ENCODE results near the gene CNNM1. TPM values are rescaled to one million over a fixed set of nuclear protein-coding genes. Genes with fewer than 3 reads are reported as not detected.
A peak's percentile ranks its signal among the peaks of the same experiment; 100 is the strongest.

Gene CNNM1
- total and polyA plus RNA-seq, 2 experiments from 2014 or later = 2.2 to 3.8 TPM

DNA sequence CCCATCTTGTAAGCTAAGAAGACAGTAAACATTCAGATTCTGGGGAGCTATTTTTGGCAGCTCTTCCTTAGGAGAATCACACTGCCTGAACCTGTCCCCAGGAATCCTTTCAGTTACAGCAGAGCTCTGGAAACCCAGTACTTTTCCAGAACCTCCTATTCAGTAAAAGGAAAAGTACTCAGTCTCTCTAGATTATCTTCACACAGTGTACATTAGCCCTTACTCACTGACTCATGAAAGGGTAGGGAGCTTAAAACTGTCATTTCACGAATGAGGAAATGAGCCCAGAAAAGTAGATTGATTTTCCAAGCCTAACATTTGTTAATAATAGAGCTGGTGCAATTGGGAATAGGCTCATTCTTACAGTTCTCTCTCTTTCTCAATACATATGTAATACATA lies 3.9 kb upstream of the CNNM1 start:
- Histone ChIP-seq H3K36me3 (replicated peaks; ENCODE audit: insufficient read depth, low read depth) (no peaks in the 10 kb centered on the region), H3K9me3 (ENCODE audit: low read depth) (no peaks in the 10 kb centered on the region), H3K27me3 (peaks cover 22% of the 10 kb centered on the region), H4K20me1 (ENCODE audit: insufficient read depth, poor library complexity, severe bottlenecking) (no peaks in the 10 kb centered on the region), H3K4me3 (no peak overlapping the region), H3K27ac (no peak overlapping the region), H3K79me2 (no peaks in the 10 kb centered on the region), H3K4me2 (no peak overlapping the region), H3K9me2 (replicated peaks; ENCODE audit: insufficient read depth) (no peaks in the 10 kb centered on the region), H2AFZ (no peak overlapping the region), H3K4me1 (ENCODE audit: insufficient read depth) (peaks cover 10% of the 10 kb centered on the region)
- TF ChIP-seq EZH2 (IDR thresholded peaks at IDR 0.05; ENCODE audit: borderline replicate concordance) (no peak), EZH2phosphoT487 (IDR thresholded peaks at IDR 0.05; ENCODE audit: low read depth, severe bottlenecking, unreplicated experiment) (no peak)
- TF ChIP-seq, protein P1, sequence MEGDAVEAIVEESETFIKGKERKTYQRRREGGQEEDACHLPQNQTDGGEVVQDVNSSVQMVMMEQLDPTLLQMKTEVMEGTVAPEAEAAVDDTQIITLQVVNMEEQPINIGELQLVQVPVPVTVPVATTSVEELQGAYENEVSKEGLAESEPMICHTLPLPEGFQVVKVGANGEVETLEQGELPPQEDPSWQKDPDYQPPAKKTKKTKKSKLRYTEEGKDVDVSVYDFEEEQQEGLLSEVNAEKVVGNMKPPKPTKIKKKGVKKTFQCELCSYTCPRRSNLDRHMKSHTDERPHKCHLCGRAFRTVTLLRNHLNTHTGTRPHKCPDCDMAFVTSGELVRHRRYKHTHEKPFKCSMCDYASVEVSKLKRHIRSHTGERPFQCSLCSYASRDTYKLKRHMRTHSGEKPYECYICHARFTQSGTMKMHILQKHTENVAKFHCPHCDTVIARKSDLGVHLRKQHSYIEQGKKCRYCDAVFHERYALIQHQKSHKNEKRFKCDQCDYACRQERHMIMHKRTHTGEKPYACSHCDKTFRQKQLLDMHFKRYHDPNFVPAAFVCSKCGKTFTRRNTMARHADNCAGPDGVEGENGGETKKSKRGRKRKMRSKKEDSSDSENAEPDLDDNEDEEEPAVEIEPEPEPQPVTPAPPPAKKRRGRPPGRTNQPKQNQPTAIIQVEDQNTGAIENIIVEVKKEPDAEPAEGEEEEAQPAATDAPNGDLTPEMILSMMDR (IDR thresholded peaks at IDR 0.05; ENCODE audit: poor library complexity) = no peak
- DNase-seq (ENCODE audit: low spot score) = peak; percentile 40
- WGBS (ENCODE audit: low lambda C conversion rate, missing lambda C conversion rate) = 31% methylated on average over 1 of the region's 1 CpG

DNA sequence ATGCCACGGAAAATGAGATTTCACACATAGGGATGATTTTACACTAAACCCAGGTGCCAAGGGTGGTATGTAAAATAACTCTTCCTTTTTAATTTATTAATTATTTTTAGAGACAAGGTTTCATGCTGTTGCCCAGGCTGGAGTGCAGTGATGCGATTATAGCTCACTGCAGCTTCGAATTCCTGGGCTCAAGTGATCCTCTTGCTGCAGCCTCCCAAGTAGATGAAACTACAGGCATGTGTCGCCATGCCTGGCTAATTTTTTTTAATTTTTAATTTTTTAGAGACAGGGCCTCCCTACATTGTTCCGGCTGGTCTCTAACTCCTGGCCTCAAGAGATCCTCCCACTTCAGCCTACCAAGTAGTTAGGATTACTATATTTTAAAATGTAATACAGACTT lies 2.3 kb upstream of the CNNM1 start:
- no peak overlapping the region for H3K4me3 ChIP-seq
- H4K20me1 ChIP-seq (ENCODE audit: insufficient read depth, poor library complexity, severe bottlenecking) = no peaks in the 10 kb centered on the region
- no peak overlapping the region for H2AFZ ChIP-seq
- H3K4me1 ChIP-seq (ENCODE audit: insufficient read depth) = peaks cover 10% of the 10 kb centered on the region
- DNase-seq (ENCODE audit: low spot score) = no peak
- H3K79me2 ChIP-seq = no peaks in the 10 kb centered on the region
- H3K4me2 ChIP-seq = no peak overlapping the region
- H3K9me2 ChIP-seq (replicated peaks; ENCODE audit: insufficient read depth) = no peaks in the 10 kb centered on the region
- no peaks in the 10 kb centered on the region for H3K36me3 ChIP-seq (replicated peaks; ENCODE audit: insufficient read depth, low read depth)
- peaks cover 36% of the 10 kb centered on the region for H3K27me3 ChIP-seq
- TF ChIP-seq, protein P1 (IDR thresholded peaks at IDR 0.05; ENCODE audit: poor library complexity) = no peak
- no peak for TF ChIP-seq EZH2phosphoT487 (IDR thresholded peaks at IDR 0.05; ENCODE audit: low read depth, severe bottlenecking, unreplicated experiment)
- TF ChIP-seq EZH2 (IDR thresholded peaks at IDR 0.05; ENCODE audit: borderline replicate concordance) = no peak
- H3K27ac ChIP-seq = no peak overlapping the region
- 86% methylated on average over 5 of the region's 5 CpGs for WGBS (ENCODE audit: low lambda C conversion rate, missing lambda C conversion rate)
- no peaks in the 10 kb centered on the region for H3K9me3 ChIP-seq (ENCODE audit: low read depth)

DNA sequence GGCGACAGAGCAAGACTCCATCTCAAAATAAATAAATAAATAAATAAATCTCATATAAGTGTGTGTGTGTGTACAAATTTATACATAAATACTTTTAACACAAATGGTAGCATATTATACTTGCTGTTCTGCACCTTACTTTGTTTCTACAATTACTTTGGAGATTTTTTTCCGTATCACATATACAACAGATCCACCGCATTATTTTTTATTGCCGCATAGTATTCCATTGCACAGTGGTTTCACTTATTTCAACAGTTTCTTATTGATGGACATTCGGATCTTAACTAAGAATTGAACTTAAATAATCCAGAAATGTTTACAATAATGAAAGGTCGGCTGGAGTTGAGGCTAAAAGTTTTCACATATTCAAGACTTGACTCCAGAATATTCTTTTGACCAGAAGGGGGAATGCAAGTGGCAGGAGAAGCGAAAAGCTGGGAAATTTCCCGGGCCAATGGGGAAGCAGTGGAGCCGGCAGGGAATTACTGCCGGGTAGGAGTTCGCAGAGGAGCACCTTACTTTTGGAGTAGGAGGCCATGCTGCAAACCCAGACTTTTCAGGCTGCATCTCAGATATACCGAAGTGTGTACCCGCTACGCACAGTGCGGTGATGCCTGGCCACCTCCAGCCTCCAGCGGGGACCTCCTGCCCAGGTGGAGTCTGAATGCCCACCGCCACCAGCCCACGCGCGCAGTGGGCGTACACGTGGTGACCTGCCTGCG lies 415 bp upstream of the CNNM1 start:
- Histone ChIP-seq H3K4me3 (peak overlapping the region; percentile 49), H3K27ac (no peak overlapping the region), H3K4me1 (ENCODE audit: insufficient read depth) (peaks cover 10% of the 10 kb centered on the region), H3K79me2 (no peaks in the 10 kb centered on the region), H3K36me3 (replicated peaks; ENCODE audit: insufficient read depth, low read depth) (no peaks in the 10 kb centered on the region), H3K27me3 (peaks cover 55% of the 10 kb centered on the region), H3K4me2 (peak overlapping the region; percentile 100), H4K20me1 (ENCODE audit: insufficient read depth, poor library complexity, severe bottlenecking) (no peaks in the 10 kb centered on the region), H3K9me3 (ENCODE audit: low read depth) (no peaks in the 10 kb centered on the region), H2AFZ (peak overlapping the region; percentile 74), H3K9me2 (replicated peaks; ENCODE audit: insufficient read depth) (no peaks in the 10 kb centered on the region)
- TF ChIP-seq, protein P1 (IDR thresholded peaks at IDR 0.05; ENCODE audit: poor library complexity) = no peak
- TF ChIP-seq EZH2 (IDR thresholded peaks at IDR 0.05; ENCODE audit: borderline replicate concordance) (no peak), EZH2phosphoT487 (IDR thresholded peaks at IDR 0.05; ENCODE audit: low read depth, severe bottlenecking, unreplicated experiment) (no peak)
- WGBS (ENCODE audit: low lambda C conversion rate, missing lambda C conversion rate) = 34% methylated on average over 23 of the region's 23 CpGs
- DNase-seq (ENCODE audit: low spot score) = no peak
